Myocyte (in vitro differentiated cells): Measurements from ENCODE around the gene RRAGC. TPM values are rescaled to one million over a fixed set of nuclear protein-coding genes. Genes with fewer than 3 reads are reported as not detected.

Experiments used
- total RNA-seq: library from RNA; depleted of rRNA; stranded (reverse); fragments of >200 nt; gene quantifications from 2 replicates; pipeline ENCODE4 v1.2.3, GENCODE V29; 2014

The RRAGC gene
- total RNA-seq, 1 donor from 2014 or later, result 22.3 TPM

Other genes with a start within 250 kb of the RRAGC start
- gene MYCBP, start 13.6 kb upstream of the RRAGC start, total RNA-seq, result 23.8 and 32.9 TPM in 2 replicates
- gene GJA9, start 21.8 kb upstream of the RRAGC start, total RNA-seq, result not detected in 2 replicates
- 0.16 TPM in 1 of 2 replicates, not detected in the other for gene RHBDL2, start 82.1 kb upstream of the RRAGC start, total RNA-seq
- 41.7 and 45.9 TPM in 2 replicates for gene AKIRIN1, start 131.5 kb upstream of the RRAGC start, total RNA-seq
- 151 and 217 TPM in 2 replicates for gene NDUFS5, start 166.6 kb upstream of the RRAGC start, total RNA-seq